ENCODE results near the gene ERN1.

The ERN1 gene

GRCh38 chr17:64107500-64108236, 22.3 kb downstream of the ERN1 start:
- DNase-seq, result no peak

- no peak for DNase-seq
Observed at GRCh38 chr17:64106918-64107317, 23.0 kb downstream of the ERN1 start.

- DNase-seq, result no peak
Observed at GRCh38 chr17:64103391-64104364, 26.3 kb downstream of the ERN1 start.

GRCh38 chr17:64102627-64103390, 27.1 kb downstream of the ERN1 start:
- DNase-seq, result no peak

- DNase-seq, result no peak
Observed at GRCh38 chr17:64099543-64099942, 30.4 kb downstream of the ERN1 start.

- DNase-seq, result no peak
Observed at GRCh38 chr17:64097196-64097936, 32.6 kb downstream of the ERN1 start.

- no peak for DNase-seq
Observed at GRCh38 chr17:64096037-64096436, 33.9 kb downstream of the ERN1 start.

- DNase-seq, result no peak
Observed at GRCh38 chr17:64095144-64095882, 34.6 kb downstream of the ERN1 start.

GRCh38 chr17:64094412-64094811, 35.5 kb downstream of the ERN1 start:
- DNase-seq, result no peak

GRCh38 chr17:64092952-64093451, 36.9 kb downstream of the ERN1 start:
- DNase-seq, result no peak

GRCh38 chr17:64092113-64092512, 37.8 kb downstream of the ERN1 start:
- no peak for DNase-seq

GRCh38 chr17:64091571-64091970, 38.4 kb downstream of the ERN1 start:
- no peak for DNase-seq

GRCh38 chr17:64091116-64091515, 38.8 kb downstream of the ERN1 start:
- DNase-seq, result no peak

- no peak for DNase-seq
Observed at GRCh38 chr17:64090144-64090543, 39.8 kb downstream of the ERN1 start.

- no peak for DNase-seq
Observed at GRCh38 chr17:64087252-64088005, 42.5 kb downstream of the ERN1 start.

- DNase-seq, result no peak
Observed at GRCh38 chr17:64085650-64086005, 44.3 kb downstream of the ERN1 start.

- DNase-seq, result no peak
Observed at GRCh38 chr17:64084940-64085649, 44.8 kb downstream of the ERN1 start.

- DNase-seq, result no peak
Observed at GRCh38 chr17:64084086-64084939, 45.6 kb downstream of the ERN1 start.

GRCh38 chr17:64083563-64084085, 46.3 kb downstream of the ERN1 start:
- DNase-seq, result no peak
